ENCODE results near the gene CFAP52. TPM values are rescaled to one million over a fixed set of nuclear protein-coding genes. Genes with fewer than 3 reads are reported as not detected.

CFAP52 gene
- polyA plus RNA-seq, 1 experiment: not detected

GRCh38 chr17:9669551-9670008 lies 93.1 kb downstream of the CFAP52 start:
- Histone ChIP-seq H3K4me3 (ENCODE audit: low read depth, low read length) (no peak overlapping the region), H3K27me3 (ENCODE audit: control insufficient read depth, insufficient read depth, low read length) (no peaks in the 10 kb centered on the region), H3K36me3 (ENCODE audit: control insufficient read depth, insufficient read depth, low read length) (no peaks in the 10 kb centered on the region)
- ChIA-PET CTCF (no interaction called here), POLR2A (no interaction called here)
- no peak for TF ChIP-seq CTCF (IDR thresholded peaks at IDR 0.05; ENCODE audit: insufficient read depth, low read depth, low read length)
- DNase-seq (ENCODE audit: low read depth): no peak

- DNase-seq (ENCODE audit: low read depth): no peak
- POLR2A ChIA-PET: no interaction called here
- Histone ChIP-seq H3K27me3 (ENCODE audit: control insufficient read depth, insufficient read depth, low read length) (no peaks in the 10 kb centered on the region), H3K4me3 (ENCODE audit: low read depth, low read length) (no peak overlapping the region), H3K36me3 (ENCODE audit: control insufficient read depth, insufficient read depth, low read length) (no peaks in the 10 kb centered on the region)
- no peak for TF ChIP-seq CTCF (IDR thresholded peaks at IDR 0.05; ENCODE audit: insufficient read depth, low read depth, low read length)
- CTCF ChIA-PET: no interaction called here
Observed at GRCh38 chr17:9670596-9670995, 94.2 kb downstream of the CFAP52 start.

- ChIA-PET CTCF (no interaction called here), POLR2A (no interaction called here)
Observed at GRCh38 chr17:9671559-9671958, 95.1 kb downstream of the CFAP52 start.

GRCh38 chr17:9672266-9672665 lies 95.8 kb downstream of the CFAP52 start:
- ChIA-PET CTCF (no interaction called here), POLR2A (no interaction called here)
- no peaks in the 10 kb centered on the region for H3K36me3 ChIP-seq (ENCODE audit: control insufficient read depth, insufficient read depth, low read length)
- TF ChIP-seq CTCF (IDR thresholded peaks at IDR 0.05; ENCODE audit: insufficient read depth, low read depth, low read length): no peak
- H3K4me3 ChIP-seq (ENCODE audit: low read depth, low read length): no peak overlapping the region
- no peak for DNase-seq (ENCODE audit: low read depth)
- H3K27me3 ChIP-seq (ENCODE audit: control insufficient read depth, insufficient read depth, low read length): no peaks in the 10 kb centered on the region

More at GRCh38 chr17:9671559-9671958, 95.1 kb downstream of the CFAP52 start:
- no peak for TF ChIP-seq CTCF (IDR thresholded peaks at IDR 0.05; ENCODE audit: insufficient read depth, low read depth, low read length)
- no peak overlapping the region for H3K4me3 ChIP-seq (ENCODE audit: low read depth, low read length)
- no peaks in the 10 kb centered on the region for H3K27me3 ChIP-seq (ENCODE audit: control insufficient read depth, insufficient read depth, low read length)
- no peaks in the 10 kb centered on the region for H3K36me3 ChIP-seq (ENCODE audit: control insufficient read depth, insufficient read depth, low read length)
- no peak for DNase-seq (ENCODE audit: low read depth)

- POLR2A ChIA-PET: no interaction called here
- H3K27me3 ChIP-seq (ENCODE audit: control insufficient read depth, insufficient read depth, low read length): no peaks in the 10 kb centered on the region
- CTCF ChIA-PET: no interaction called here
Observed at GRCh38 chr17:9672691-9673090, 96.2 kb downstream of the CFAP52 start.

More at GRCh38 chr17:9672691-9673090, 96.2 kb downstream of the CFAP52 start:
- H3K4me3 ChIP-seq (ENCODE audit: low read depth, low read length): no peak overlapping the region
- H3K36me3 ChIP-seq (ENCODE audit: control insufficient read depth, insufficient read depth, low read length): no peaks in the 10 kb centered on the region
- DNase-seq (ENCODE audit: low read depth): no peak
- no peak for TF ChIP-seq CTCF (IDR thresholded peaks at IDR 0.05; ENCODE audit: insufficient read depth, low read depth, low read length)
